HPDE6-E6E7 (cell line): ENCODE measurements around the gene CDC123.
"Not testable (repeated sequence)": the region's sequence is repeated elsewhere in the genome, so short reads cannot be mapped to it uniquely, and the experiment has no call there.

Experiments
- DNase-seq: peaks from one replicate; pipeline ENCODE4 v3.0.0; 2011; ENCODE audit warnings: missing footprints; ENCODE audit errors: extremely low spot score

Gene CDC123, protein sequence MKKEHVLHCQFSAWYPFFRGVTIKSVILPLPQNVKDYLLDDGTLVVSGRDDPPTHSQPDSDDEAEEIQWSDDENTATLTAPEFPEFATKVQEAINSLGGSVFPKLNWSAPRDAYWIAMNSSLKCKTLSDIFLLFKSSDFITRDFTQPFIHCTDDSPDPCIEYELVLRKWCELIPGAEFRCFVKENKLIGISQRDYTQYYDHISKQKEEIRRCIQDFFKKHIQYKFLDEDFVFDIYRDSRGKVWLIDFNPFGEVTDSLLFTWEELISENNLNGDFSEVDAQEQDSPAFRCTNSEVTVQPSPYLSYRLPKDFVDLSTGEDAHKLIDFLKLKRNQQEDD

DNA sequence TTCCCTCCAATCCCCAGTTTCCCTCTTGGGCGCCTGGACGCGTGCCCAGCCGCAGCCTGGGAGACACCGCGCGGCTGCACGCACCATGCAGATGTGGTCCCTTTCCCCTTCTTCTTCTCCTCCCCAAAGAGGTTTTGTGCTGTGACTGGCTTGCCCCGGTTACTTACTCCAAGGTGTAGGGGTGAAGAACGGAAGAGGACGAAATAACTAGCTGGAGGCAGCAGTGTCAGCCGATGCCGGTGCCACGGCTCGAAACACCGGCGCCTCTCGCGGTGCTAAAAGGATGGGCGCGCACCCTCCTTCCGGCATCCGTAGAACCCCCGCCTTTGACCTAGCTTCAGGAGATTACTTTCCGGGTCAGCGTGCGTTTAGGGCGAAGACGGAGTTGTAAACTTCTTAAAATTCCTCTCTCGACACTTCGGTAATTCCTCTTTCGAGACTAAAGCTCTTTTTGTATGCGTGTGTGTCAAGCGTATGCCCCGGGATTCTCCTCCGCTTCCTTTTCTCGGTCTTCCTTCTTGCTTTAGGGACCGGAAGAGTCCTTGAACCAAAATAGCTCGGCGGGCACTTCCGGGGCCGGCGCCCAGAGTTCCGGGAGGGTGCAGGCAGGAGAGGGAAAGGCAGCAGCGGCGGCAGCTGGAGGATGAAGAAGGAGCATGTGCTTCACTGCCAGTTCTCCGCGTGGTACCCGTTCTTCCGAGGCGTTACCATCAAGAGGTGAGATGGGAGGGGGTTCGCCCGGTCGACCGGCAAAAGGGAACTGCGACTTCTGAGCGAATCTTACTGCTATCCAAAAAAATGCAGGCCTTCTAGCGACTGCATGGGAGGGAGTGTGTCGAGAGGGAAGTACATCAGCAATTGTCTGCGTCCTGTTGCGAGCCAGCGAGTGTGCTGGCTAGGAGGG, at the start of gene CDC123, which contains the start of gene NUDT5:
Gene CDC123, plus strand, starts transcription at position 586 of the 904 bp plus-strand sequence. Its CDS starts 58 bp downstream, at position 644.
Gene NUDT5, minus strand, starts transcription at position 289 of the 904 bp plus-strand sequence. CDS start 9,600 bp downstream, outside the sequence.
- peak; percentile 39 for DNase-seq

GRCh38 chr10:12150163-12150562, 45.8 kb upstream of the CDC123 start:
- DNase-seq: peak; percentile 25

DNA sequence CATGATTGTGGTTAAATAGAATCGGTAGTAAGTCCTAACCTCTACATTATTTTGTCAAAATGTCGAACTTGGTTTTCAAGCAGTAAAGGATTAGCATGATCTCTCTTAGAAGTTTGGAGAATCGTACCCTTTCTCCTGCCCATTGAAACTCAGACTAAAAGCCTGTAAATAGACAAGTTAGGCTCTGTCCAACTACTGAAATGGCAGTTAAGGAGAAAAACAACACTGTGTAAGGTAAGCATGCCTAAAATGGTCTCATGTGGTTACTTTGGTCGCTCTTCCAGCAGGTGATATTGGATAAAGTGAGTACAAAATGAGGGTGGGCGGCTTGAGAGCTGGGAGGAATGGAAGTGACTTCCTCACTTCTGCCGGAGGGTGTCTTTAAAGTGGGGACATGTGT, 41.5 kb upstream of the CDC123 start:
- DNase-seq: no peak

- no peak for DNase-seq
Measured at GRCh38 chr10:12156367-12157123, 39.4 kb upstream of the CDC123 start.

GRCh38 chr10:12158111-12158510, 37.9 kb upstream of the CDC123 start:
- DNase-seq: no peak

DNA sequence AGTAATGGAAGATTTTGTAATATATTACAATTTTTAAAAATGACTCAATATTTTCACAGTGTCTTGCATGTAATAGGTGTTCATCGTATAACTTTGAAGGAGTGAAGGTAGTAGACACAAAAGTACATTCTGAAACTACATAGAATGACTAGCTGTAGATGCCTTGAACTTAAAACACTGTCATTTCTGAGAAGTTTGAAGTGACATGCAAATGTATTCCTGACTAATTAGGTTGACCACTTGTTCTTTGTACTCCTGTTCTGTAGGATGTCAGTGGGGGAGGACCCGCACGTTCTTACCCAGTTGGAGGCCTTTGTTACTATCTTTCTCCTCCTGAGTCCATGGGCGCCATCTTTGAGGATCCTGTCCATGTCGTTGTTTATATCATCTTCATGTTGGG, 35.3 kb upstream of the CDC123 start:
- no peak for DNase-seq

GRCh38 chr10:12162927-12163326, 33.1 kb upstream of the CDC123 start:
- no peak for DNase-seq

GRCh38 chr10:12164085-12164484, 31.9 kb upstream of the CDC123 start:
- DNase-seq: no peak

DNA sequence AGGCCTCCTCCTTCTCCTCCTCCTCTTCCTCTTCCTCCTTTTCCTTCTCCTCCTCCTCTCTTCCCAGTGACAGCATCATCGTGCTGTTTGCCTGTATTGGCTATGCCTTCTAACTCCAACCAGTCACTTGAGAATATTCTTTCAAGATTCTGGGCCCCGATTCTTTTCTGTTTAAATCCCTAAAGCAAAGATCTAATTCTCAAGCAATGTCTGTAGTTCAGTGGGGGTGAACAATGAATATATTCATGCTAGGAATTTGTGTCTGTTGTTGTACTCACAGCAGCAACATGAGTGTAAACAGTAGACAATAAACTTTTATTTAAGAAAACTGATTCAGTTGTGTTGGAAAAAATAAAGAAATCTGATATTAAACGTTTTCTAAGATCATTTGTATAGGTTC, 31.0 kb upstream of the CDC123 start:
- DNase-seq: no peak

GRCh38 chr10:12165999-12166775, 29.8 kb upstream of the CDC123 start:
- no peak for DNase-seq

GRCh38 chr10:12171512-12171911, 24.5 kb upstream of the CDC123 start:
- DNase-seq: not testable (repeated sequence)

DNA sequence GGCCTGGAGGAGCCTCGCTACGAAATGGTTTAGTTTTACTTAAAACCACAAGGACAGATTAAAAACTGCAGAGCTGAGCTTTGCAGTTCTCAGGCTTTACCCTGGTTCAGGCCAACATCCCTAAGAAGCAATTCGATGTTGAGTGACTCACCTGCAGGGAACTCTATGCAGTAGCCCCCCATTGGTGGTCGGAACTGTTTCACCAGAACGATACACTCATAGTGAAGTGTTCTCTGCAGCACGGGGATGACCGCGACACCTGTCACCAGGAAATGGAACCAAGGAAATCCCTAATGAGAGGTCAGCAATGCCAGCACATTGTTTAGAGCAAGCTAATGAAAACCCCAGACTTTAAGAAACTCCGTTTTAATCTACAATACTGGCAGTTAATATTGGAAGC, 18.3 kb upstream of the CDC123 start:
- no peak for DNase-seq

DNA sequence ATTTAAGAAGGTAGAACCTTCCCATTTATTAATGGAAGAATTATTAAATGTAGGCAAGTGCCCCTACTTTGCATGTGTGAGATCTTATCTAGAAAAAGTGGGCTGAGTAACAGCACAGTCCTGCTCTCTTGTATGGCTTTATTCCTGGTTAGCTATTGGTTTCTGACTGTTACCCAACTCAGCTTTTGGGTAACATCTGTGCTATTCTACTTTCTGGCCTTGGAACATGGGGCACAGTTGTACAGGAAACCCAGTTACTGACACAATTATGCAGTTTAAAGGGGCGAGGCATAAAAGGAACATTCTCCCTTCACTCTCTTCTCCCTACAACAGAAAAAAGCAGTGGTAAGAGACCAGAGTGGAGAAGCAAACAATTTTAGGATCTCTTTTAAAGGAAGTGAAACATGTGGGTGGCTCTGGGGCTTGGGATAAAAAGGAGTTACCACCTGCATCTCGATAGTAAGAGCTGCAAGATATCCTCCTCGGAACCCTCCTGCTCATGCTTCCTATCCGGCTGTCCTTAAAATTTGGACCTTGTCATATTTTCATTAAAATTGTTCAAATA, 16.3 kb upstream of the CDC123 start:
- DNase-seq: no peak

GRCh38 chr10:12180221-12180974, 15.6 kb upstream of the CDC123 start:
- DNase-seq: no peak

DNA sequence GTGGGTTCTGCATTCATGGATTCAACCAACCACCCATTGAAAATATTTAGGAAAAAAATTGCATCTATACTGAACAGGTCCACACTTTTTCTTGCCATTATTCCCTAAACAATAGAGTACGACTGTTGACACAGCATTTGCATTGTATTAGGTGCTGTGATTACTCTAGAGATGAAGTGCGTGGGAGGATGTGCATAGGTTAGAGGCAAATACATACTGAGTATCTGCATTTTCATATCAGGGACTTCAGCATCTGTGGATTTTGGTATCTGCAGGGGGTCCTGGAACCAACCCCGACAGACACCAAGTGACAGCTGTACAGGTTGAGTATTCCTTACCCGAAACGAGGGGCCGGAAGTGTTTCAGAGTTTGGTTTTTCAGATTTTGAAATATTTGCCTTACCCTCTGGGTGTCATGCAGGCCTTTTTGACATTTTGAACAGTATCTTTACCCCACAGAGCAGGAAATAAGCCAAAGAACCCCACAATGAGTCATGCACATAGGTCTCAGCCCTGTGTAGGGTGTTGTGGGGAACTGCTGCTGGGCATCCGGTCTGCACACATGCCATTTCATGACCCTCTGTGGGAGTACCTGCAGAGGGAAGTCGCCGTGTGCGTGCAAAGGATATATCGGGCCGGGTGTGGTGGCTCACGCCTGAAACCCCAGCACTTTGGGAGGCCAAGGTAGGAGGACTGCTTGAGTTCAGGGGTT, 14.8 kb upstream of the CDC123 start:
- peak; percentile 20 for DNase-seq

DNA sequence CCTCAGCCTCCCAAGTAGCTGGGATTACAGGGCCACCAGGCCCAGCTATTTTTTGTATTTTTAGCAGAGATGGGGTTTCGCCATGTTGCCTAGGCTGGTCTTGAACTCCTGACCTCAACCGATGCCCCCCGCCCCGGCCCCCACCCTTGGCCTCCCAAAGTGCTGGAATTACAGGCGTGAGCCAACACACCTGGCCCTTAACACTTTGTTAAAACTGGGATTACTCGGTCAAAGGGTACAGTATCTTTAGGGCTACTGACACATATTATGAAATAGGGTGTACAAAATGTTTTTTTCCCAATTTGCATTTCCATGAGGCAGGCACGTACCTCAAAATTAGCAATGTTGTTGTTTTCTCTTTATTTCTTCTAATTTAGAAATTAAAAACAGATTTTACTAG, 11.8 kb upstream of the CDC123 start:
- no peak for DNase-seq

GRCh38 chr10:12186323-12186722, 9.7 kb upstream of the CDC123 start:
- DNase-seq: no peak

DNA sequence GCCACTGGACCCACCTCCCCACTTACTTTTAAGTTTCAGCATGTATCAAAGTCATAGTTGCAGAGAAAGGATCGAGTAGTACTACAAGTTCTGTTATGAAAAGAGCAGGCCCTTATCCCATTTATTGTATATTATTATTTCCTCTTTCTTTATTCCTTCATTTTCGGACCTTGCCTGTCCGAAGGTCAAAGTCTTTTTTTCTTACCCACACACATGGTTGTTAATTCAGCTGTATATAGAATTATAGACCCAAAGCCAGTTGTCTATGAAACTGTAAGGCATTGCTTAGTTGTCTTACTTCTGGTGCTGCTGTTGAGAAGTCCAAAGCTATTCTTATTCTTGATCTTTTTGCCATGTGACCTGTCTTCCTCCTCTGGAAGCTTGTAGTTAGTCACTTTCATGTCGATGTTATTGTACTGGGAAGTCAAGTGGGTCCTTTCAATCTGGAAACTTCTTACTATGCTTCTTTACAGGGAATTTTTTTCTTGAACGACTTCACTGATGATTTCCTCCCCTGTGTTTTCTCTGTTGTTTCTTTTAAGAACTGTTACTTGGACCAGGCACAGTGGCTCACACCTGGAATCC, 8.6 kb upstream of the CDC123 start:
- no peak for DNase-seq

- no peak for DNase-seq
Measured at GRCh38 chr10:12188656-12189055, 7.3 kb upstream of the CDC123 start.
